NCI-H748 (cell line): ENCODE results near the gene LRMDA.
A peak's percentile ranks its signal among the peaks of the same experiment; 100 is the strongest.

Experiments used
- DNase-seq: peaks from one replicate; lab custom pipeline; 2025; ENCODE audit not compliant: unreplicated experiment; lab: John Stamatoyannopoulos, UW

LRMDA gene

GRCh38 chr10:76302961-76303630 is 871.7 kb downstream of the LRMDA start:
- no peak for DNase-seq

GRCh38 chr10:76303682-76304316 is 872.4 kb downstream of the LRMDA start:
- peak; percentile 88 for DNase-seq

GRCh38 chr10:76305930-76306615 is 874.6 kb downstream of the LRMDA start:
- DNase-seq: no peak

- DNase-seq: no peak
Measured at GRCh38 chr10:76306856-76307255, 875.4 kb downstream of the LRMDA start.

GRCh38 chr10:76309070-76309469 is 877.6 kb downstream of the LRMDA start:
- DNase-seq: peak; percentile 59

GRCh38 chr10:76309741-76310587 is 878.5 kb downstream of the LRMDA start:
- no peak for DNase-seq

- no peak for DNase-seq
Measured at GRCh38 chr10:76310588-76311080, 879.2 kb downstream of the LRMDA start.

- DNase-seq: peak; percentile 41
Measured at GRCh38 chr10:76311752-76312636, 880.6 kb downstream of the LRMDA start.

- DNase-seq: no peak
Measured at GRCh38 chr10:76315240-76315639, 883.8 kb downstream of the LRMDA start.

- DNase-seq: no peak
Measured at GRCh38 chr10:76316234-76316633, 884.8 kb downstream of the LRMDA start.

GRCh38 chr10:76317078-76317477 is 885.7 kb downstream of the LRMDA start:
- DNase-seq: no peak

GRCh38 chr10:76318211-76318610 is 886.8 kb downstream of the LRMDA start:
- no peak for DNase-seq

- no peak for DNase-seq
Measured at GRCh38 chr10:76319661-76320060, 888.2 kb downstream of the LRMDA start.

- DNase-seq: peak; percentile 55
Measured at GRCh38 chr10:76324283-76324682, 892.9 kb downstream of the LRMDA start.

GRCh38 chr10:76327441-76327840 is 896.0 kb downstream of the LRMDA start:
- DNase-seq: no peak

- no peak for DNase-seq
Measured at GRCh38 chr10:76328348-76328747, 896.9 kb downstream of the LRMDA start.

GRCh38 chr10:76329891-76330575 is 898.6 kb downstream of the LRMDA start:
- no peak for DNase-seq

- DNase-seq: no peak
Measured at GRCh38 chr10:76331742-76332141, 900.3 kb downstream of the LRMDA start.

- DNase-seq: no peak
Measured at GRCh38 chr10:76333326-76333725, 901.9 kb downstream of the LRMDA start.

GRCh38 chr10:76333796-76334195 is 902.4 kb downstream of the LRMDA start:
- no peak for DNase-seq
